SK-N-SH (cell line): ENCODE results near the gene PARD3. TPM values are rescaled to one million over a fixed set of nuclear protein-coding genes. Genes with fewer than 3 reads are reported as not detected.

Source experiments
- CTCF ChIA-PET: fragments of 300-600, 350-600 bp; formaldehyde crosslinking; extraction: SDS; loops from one replicate; lab custom pipeline; 2021; lab: Yijun Ruan, JAX
- POLR2A ChIA-PET: fragments of 350-600 bp; sonication (Branson Sonifier 250); formaldehyde crosslinking; extraction: SDS; loops from one replicate; lab custom pipeline; 2020; ENCODE audit warnings: antibody characterized with exemption, inconsistent platforms; lab: Yijun Ruan, JAX
- DNase-seq: peaks from one replicate; pipeline ENCODE4 v3.0.0; 2012
- H2AFZ ChIP-seq: fragments of 200-600 bp; sonication (generic); 2 replicates; pipeline ENCODE4 v1.8.1; 2016; ENCODE audit warnings: antibody characterized with exemption, mild to moderate bottlenecking, low read depth
- H3F3A ChIP-seq: fragments of 200-600 bp; sonication (generic); replicated peaks from 2 replicates; pipeline ENCODE3; 2016; ENCODE audit warnings: antibody characterized with exemption, mild to moderate bottlenecking; ENCODE audit not compliant: insufficient read depth
- H3K27ac ChIP-seq, 2 experiments: fragments of 200-500 bp in 1 of 2; fragments of 200-600 bp in 1 of 2; sonication (Bioruptor generic) in 1 of 2; sonication (generic), shearing (Covaris generic) in 1 of 2; 2 replicates each; pipeline versions ENCODE4 v1.5.1 to v1.6.1; 2014 to 2016; ENCODE audit warnings: low read depth in 2 of 2, inconsistent platforms in 1 of 2, low read length in 1 of 2, mild to moderate bottlenecking in 1 of 2, mixed read lengths in 1 of 2
- H3K27me3 ChIP-seq: fragments of 200-600 bp; sonication (generic), shearing (Covaris generic); 2 replicates; pipeline ENCODE4 v1.6.1; 2016; ENCODE audit warnings: mixed run types; ENCODE audit not compliant: insufficient read depth
- H3K36me3 ChIP-seq, 2 experiments: fragments of 200-500 bp in 1 of 2; fragments of 200-600 bp in 1 of 2; sonication (Bioruptor generic) in 1 of 2; sonication (generic) in 1 of 2; replicated peaks in 1 of 2; 2 replicates each; pipeline versions ENCODE3 to v1.5.1; 2014 to 2016; ENCODE audit warnings: low read length in 1 of 2, mild to moderate bottlenecking in 1 of 2; ENCODE audit not compliant: insufficient read depth in 2 of 2, control insufficient read depth in 1 of 2
- H3K4me1 ChIP-seq, 2 experiments: fragments of 200-500 bp in 1 of 2; fragments of 200-600 bp in 1 of 2; sonication (Bioruptor generic) in 1 of 2; sonication (generic), shearing (Covaris generic) in 1 of 2; 2 replicates each; pipeline versions ENCODE4 v1.5.1 to v1.6.1; 2014 to 2016; ENCODE audit warnings: low read depth in 1 of 2, low read length in 1 of 2, mixed run types in 1 of 2; ENCODE audit not compliant: insufficient read depth in 2 of 2, control insufficient read depth in 1 of 2
- H3K4me2 ChIP-seq: fragments of 200-600 bp; sonication (generic), shearing (Covaris generic); 2 replicates; pipeline ENCODE4 v1.6.1; 2017; ENCODE audit warnings: mixed run types
- H3K4me3 ChIP-seq, 2 experiments: fragments of 200-500 bp in 1 of 2; fragments of 200-600 bp in 1 of 2; sonication (Bioruptor generic) in 1 of 2; sonication (generic), shearing (Covaris generic) in 1 of 2; 2 replicates each; pipeline versions ENCODE4 v1.5.1 to v1.8.1; 2014 to 2016; ENCODE audit warnings: low read depth in 2 of 2, inconsistent platforms in 1 of 2, low read length in 1 of 2, mild to moderate bottlenecking in 1 of 2, mixed read lengths in 1 of 2, moderate library complexity in 1 of 2
- H3K79me2 ChIP-seq: fragments of 200-600 bp; sonication (generic); 2 replicates; pipeline ENCODE4 v1.8.1; 2017; ENCODE audit warnings: mild to moderate bottlenecking; ENCODE audit not compliant: insufficient read depth
- H3K9ac ChIP-seq: fragments of 200-600 bp; sonication (generic); 2 replicates; pipeline ENCODE4 v1.6.1; 2017; ENCODE audit warnings: mixed run types
- H3K9me2 ChIP-seq: fragments of 200-600 bp; sonication (generic); 2 replicates; pipeline ENCODE4 v1.6.1; 2017; ENCODE audit warnings: mixed run types
- H3K9me3 ChIP-seq: fragments of 200-600 bp; sonication (generic); 2 replicates; pipeline ENCODE4 v1.6.1; 2017; ENCODE audit warnings: mixed run types, mild to moderate bottlenecking, moderate library complexity
- H4K20me1 ChIP-seq: fragments of 200-600 bp; sonication (generic); 2 replicates; pipeline ENCODE4 v1.6.1; 2017; ENCODE audit warnings: mild to moderate bottlenecking, mixed run types; ENCODE audit not compliant: insufficient read depth
- ELF1 ChIP-seq: IDR thresholded peaks from 2 replicates; pipeline ENCODE4 v1.4.0; 2012
- EZH2phosphoT487 ChIP-seq: fragments of 200-600 bp; sonication (generic); IDR thresholded peaks from 2 replicates; pipeline ENCODE4 v1.6.1; 2017; ENCODE audit warnings: low read depth, mixed run types, mild to moderate bottlenecking, antibody characterized with exemption, moderate library complexity, borderline replicate concordance
- FOXM1 ChIP-seq: IDR thresholded peaks from 2 replicates; pipeline ENCODE4 v1.4.0; 2012; ENCODE audit warnings: low read depth, mild to moderate bottlenecking
- IRF3 ChIP-seq: fragments of 150-350 bp; IDR thresholded peaks from 2 replicates; pipeline ENCODE4 v1.6.1; 2016; ENCODE audit warnings: mild to moderate bottlenecking, low read depth, low read length
- JUND ChIP-seq: IDR thresholded peaks from 2 replicates; pipeline ENCODE4 v1.4.0; 2012
- MAX ChIP-seq: IDR thresholded peaks from 2 replicates; pipeline ENCODE4 v1.4.0; 2012; ENCODE audit warnings: low read depth
- MEF2A ChIP-seq: IDR thresholded peaks from 2 replicates; pipeline ENCODE4 v1.4.0; 2012; ENCODE audit warnings: low read depth, borderline replicate concordance
- NFIC ChIP-seq: IDR thresholded peaks from 2 replicates; pipeline ENCODE4 v1.4.0; 2012; ENCODE audit warnings: borderline replicate concordance
- NRF1 ChIP-seq: IDR thresholded peaks from 2 replicates; pipeline ENCODE4 v1.6.1; 2012; ENCODE audit warnings: low read depth, mild to moderate bottlenecking, low read length
- PBX3 ChIP-seq: IDR thresholded peaks from 2 replicates; pipeline ENCODE4; 2012
- REST ChIP-seq: IDR thresholded peaks from 2 replicates; pipeline ENCODE4 v1.6.1; 2012; ENCODE audit warnings: mild to moderate bottlenecking, low read depth, low read length, moderate library complexity
- RFX5 ChIP-seq: IDR thresholded peaks from 2 replicates; pipeline ENCODE4 v1.6.1; 2012; ENCODE audit warnings: mild to moderate bottlenecking, improper control_type of control experiment, low read length
- SIN3A ChIP-seq: IDR thresholded peaks from 2 replicates; pipeline ENCODE4 v1.6.1; 2012; ENCODE audit warnings: low read depth, mild to moderate bottlenecking, low read length, moderate library complexity, borderline replicate concordance
- TEAD4 ChIP-seq: IDR thresholded peaks from 2 replicates; pipeline ENCODE4 v1.4.0; 2012; ENCODE audit warnings: mild to moderate bottlenecking, borderline replicate concordance; ENCODE audit not compliant: insufficient read depth
- YY1 ChIP-seq: IDR thresholded peaks from 2 replicates; pipeline ENCODE4 v1.4.0; 2012; ENCODE audit warnings: low read depth, mild to moderate bottlenecking
- WGBS: methylation state at CpG from one replicate; pipeline ENCODE4 v1.1.6; 2017; ENCODE audit warnings: low lambda C conversion rate; 5-methylcytosine and 5-hydroxymethylcytosine counted together
- polyA plus RNA-seq, 3 experiments: library from polyadenylated mRNA; depleted of rRNA; stranded (reverse); fragments of >200 nt; gene quantifications; 2 replicates each; pipeline ENCODE4 v1.2.3, GENCODE V29; 2012

Gene PARD3
- polyA plus RNA-seq, 1 of the 3 experiments (the other 2 are of a cell fraction), result 29.4 TPM

- Histone ChIP-seq H3K9me2 (no peaks in the 10 kb centered on the region), H3K36me3 (no peaks in the 10 kb centered on the region), H3F3A (peaks cover 35% of the 10 kb centered on the region), H3K4me2 (peak overlapping the region; percentile 27; the same call in 1 of the 2 replicates), H3K79me2 (peaks cover 73% of the 10 kb centered on the region), H3K27ac (peak overlapping the region in 1 of 2 experiments; percentile 59; a peak in 2 of 4 replicates), H3K4me1 (peaks cover 26 to 31% of the 10 kb centered on the region in 2 experiments; a peak in 3 of 4 replicates), H3K9me3 (no peaks in the 10 kb centered on the region), H4K20me1 (peaks cover 29% of the 10 kb centered on the region), H3K27me3 (no peaks in the 10 kb centered on the region), H3K4me3 (no peak overlapping the region), H2AFZ (no peak overlapping the region), H3K9ac (no peak overlapping the region)
- CTCF ChIA-PET, result no interaction called here
- DNase-seq, result no peak
- WGBS, result 80% methylated on average over 1 of the region's 1 CpG
- TF ChIP-seq ELF1, result no peak
- no peak for TF ChIP-seq EZH2phosphoT487
- no peak for TF ChIP-seq PBX3
- no peak for TF ChIP-seq YY1
- TF ChIP-seq NRF1, result no peak
- TF ChIP-seq MAX, result no peak
- no peak for TF ChIP-seq MEF2A
- TF ChIP-seq SIN3A, result no peak
- no peak for TF ChIP-seq REST
- no peak for TF ChIP-seq RFX5
- TF ChIP-seq NFIC, result no peak
- TF ChIP-seq FOXM1, result no peak
- TF ChIP-seq IRF3, result no peak
- TF ChIP-seq TEAD4, result no peak
- TF ChIP-seq JUND, result no peak
- POLR2A ChIA-PET, result no interaction called here
Measured at GRCh38 chr10:34761453-34761852, 53.6 kb downstream of the PARD3 start.
